GM12878 (cell line): Measurements from ENCODE around the gene CORO1C.

ENCODE experiments used
- CBX5 ChIP-seq: sonication (generic); IDR thresholded peaks from 2 replicates; pipeline ENCODE4 v1.6.1; 2016; ENCODE audit warnings: low read depth, moderate library complexity, mild to moderate bottlenecking, inconsistent platforms
- EZH2 ChIP-seq: IDR thresholded peaks from 2 replicates; pipeline ENCODE4 v1.6.1; 2012; ENCODE audit warnings: low read depth, mild to moderate bottlenecking, control low read depth, inconsistent platforms, low read length, borderline replicate concordance; ENCODE audit not compliant: control insufficient read depth
- TF ChIP-seq, protein P1 (sequence below), 3 experiments: IDR thresholded peaks in 2 of 3; conservative IDR thresholded peaks in 1 of 3; 2 replicates each; pipeline ENCODE4 v1.5.1; 2011; ENCODE audit warnings: low read depth in 3 of 3, low read length in 3 of 3, mild to moderate bottlenecking in 3 of 3, control low read depth in 2 of 3, moderate library complexity in 2 of 3, inconsistent platforms in 1 of 3, mixed read lengths in 1 of 3; ENCODE audit not compliant: control insufficient read depth in 2 of 3, insufficient read depth in 1 of 3; ENCODE audit errors: extremely low read depth in 1 of 3

DNA sequence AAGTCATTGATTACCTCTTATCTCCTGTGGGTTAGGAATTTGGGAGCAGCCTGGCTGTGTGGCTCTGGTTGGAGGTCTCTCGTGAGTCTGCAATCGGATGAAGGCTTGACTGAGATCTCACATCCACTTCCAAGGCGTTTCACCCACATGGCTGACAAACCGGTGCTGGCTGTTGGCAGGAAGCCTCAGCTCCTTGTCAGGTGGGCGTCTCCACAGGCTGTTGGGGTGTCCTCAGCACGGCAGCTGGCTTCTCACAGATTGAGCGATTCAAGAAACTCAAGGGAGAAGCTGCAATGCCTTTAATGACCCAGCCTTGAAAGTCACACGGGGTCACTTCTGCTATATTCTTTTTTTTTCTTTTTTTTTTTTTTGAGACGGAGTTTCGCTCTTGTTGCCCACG lies 28.6 kb upstream of the CORO1C start:
- TF ChIP-seq CBX5 (no peak), EZH2 (no peak)
- TF ChIP-seq, protein P1, sequence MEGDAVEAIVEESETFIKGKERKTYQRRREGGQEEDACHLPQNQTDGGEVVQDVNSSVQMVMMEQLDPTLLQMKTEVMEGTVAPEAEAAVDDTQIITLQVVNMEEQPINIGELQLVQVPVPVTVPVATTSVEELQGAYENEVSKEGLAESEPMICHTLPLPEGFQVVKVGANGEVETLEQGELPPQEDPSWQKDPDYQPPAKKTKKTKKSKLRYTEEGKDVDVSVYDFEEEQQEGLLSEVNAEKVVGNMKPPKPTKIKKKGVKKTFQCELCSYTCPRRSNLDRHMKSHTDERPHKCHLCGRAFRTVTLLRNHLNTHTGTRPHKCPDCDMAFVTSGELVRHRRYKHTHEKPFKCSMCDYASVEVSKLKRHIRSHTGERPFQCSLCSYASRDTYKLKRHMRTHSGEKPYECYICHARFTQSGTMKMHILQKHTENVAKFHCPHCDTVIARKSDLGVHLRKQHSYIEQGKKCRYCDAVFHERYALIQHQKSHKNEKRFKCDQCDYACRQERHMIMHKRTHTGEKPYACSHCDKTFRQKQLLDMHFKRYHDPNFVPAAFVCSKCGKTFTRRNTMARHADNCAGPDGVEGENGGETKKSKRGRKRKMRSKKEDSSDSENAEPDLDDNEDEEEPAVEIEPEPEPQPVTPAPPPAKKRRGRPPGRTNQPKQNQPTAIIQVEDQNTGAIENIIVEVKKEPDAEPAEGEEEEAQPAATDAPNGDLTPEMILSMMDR (IDR thresholded peaks at IDR 0.05 in 2 of 3, conservative IDR thresholded peaks at IDR 0.05 in 1 of 3; ENCODE audit: control insufficient read depth in 2 of 3, extremely low read depth in 1 of 3, insufficient read depth in 1 of 3, low read depth in 3 of 3, low read length in 3 of 3), result no peak
